HG02970 (cell line): ENCODE measurements around the gene HBP1.
"Not testable (repeated sequence)": the region's sequence is repeated elsewhere in the genome, so short reads cannot be mapped to it uniquely, and the experiment has no call there.

Experiments used
- ATAC-seq: cut with Tn5 transposase; IDR thresholded peaks from one replicate; pipeline ENCODE4 v1.9.1; 2021; ENCODE audit warnings: mild to moderate bottlenecking, moderate library complexity, moderate number of reproducible peaks; ENCODE audit not compliant: unreplicated experiment, low FRiP score

The HBP1 gene

GRCh38 chr7:107168233-107169119 lies at the start of gene HBP1:
TSS of gene HBP1 (plus strand) at chr7:107169003. CDS start at chr7:107179894, 10,891 bp downstream.
- ATAC-seq, result peak; percentile 93

DNA sequence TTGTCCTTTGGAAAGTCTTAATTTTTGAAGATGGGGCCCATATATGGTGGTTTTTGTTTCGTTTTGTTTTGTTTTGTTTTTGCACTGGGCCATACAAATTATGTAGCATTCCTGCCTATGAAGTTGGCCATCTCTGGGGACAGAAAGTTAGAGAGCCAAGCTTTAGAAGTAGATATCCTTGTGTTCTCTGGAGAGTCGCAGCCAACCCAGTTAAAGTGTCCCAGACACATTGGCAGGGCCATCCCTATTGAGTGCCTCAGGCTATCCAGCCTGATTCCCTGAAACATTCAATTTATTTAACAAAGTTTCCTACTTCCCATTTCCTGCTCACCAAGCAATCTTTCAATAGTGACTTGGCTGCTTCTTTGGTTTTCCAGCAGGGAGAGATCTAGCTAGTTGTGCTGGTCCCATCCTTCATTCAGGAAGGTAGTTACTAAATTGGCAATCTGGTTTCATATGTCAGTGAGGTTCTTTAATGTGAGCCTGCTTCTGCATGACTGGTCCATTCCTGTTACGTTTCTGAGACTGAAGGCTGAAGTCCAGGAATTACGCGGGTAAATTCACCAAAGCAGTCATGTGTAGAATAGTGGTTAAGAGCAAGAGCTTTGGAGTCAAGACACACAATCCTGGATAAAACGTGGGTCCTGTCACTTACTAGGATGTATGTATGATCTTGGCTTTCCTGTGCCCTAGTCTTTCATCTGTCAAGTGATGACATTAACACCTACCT lies 49.3 kb upstream of the HBP1 start:
- ATAC-seq, result no peak

GRCh38 chr7:107122486-107122911 lies 46.3 kb upstream of the HBP1 start:
- no peak for ATAC-seq

DNA sequence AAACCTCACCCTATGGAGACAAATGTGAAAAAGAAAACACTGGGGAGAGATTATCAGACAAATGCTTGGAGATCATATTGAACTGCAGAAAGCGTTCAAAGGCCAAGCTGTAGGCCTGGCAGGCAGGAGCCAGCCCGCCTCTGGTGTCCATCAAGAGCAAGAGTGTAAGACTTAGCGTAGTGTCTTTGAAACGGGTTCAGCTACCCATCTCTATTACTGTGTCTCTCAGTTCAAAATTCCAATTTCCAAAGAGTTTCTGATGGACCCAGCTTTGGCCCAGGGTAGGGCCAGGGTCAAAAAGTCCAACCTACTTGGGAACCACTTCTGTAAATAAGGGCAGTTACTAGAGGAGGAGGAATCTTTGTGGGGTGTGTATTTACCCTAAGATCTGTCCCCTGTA lies 45.4 kb upstream of the HBP1 start:
- ATAC-seq, result no peak

- ATAC-seq, result no peak
These were observed 43.3 kb upstream of the HBP1 start for GRCh38 chr7:107125475-107125874.

GRCh38 chr7:107128217-107128616 lies 40.6 kb upstream of the HBP1 start:
- no peak for ATAC-seq

DNA sequence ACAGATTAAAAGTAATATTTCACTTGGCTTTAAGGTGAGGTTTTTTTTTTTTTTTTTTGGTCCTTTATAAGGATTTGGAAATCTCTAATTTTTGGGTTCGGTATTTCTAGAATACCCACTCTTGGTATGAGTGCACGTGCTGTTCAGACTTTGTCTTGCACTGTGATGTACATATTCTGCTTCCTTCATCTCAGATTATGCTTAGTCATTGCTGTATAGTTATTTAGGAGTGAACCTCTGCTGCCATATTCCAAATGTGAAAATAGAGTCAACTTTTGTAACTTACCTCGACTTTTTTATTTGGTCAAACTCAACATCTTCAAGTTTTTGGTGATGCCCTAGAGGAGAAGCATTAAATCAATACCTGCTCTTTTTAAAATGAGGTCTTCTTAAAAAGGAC lies 40.1 kb upstream of the HBP1 start:
- ATAC-seq, result no peak

DNA sequence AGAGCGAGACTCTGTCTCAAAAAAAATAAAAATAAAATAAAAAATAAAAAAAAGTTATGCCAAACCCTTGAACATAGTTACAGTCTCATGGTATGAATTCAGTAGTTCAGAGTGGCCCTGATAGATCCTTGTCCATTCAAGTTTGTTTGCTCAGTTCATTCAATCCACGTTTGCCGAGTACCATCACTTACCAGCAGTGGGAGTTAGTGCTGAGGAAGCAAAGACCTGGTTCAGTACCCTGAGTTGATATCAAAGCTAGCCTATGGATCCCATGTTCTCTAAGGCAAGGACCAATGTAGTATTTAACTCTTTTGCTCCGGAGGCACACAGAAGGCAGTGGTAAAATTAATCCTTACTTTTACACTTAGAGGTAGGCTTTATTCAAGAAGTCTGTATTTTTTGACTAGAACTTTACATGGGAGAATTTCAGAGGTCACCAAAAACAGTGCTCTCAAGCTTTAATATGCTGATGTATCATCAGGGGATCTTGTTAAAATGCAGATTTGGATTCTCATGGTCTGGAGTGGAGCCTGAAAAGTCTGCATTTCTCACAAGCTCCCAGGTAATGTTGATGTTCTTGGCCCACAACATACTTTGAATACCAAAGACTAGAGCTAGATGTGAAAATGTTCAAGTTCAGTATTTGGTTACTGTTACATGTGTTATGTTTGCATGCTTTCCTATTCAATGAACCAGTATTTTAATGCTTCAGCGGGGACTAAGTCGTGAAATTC lies 38.1 kb upstream of the HBP1 start:
- ATAC-seq, result no peak

GRCh38 chr7:107133396-107133795 lies 35.4 kb upstream of the HBP1 start:
- ATAC-seq, result no peak

- ATAC-seq, result no peak
These were observed 29.9 kb upstream of the HBP1 start for GRCh38 chr7:107138696-107139420.

GRCh38 chr7:107143875-107144274 lies 24.9 kb upstream of the HBP1 start:
- not testable (repeated sequence) for ATAC-seq

GRCh38 chr7:107145067-107145838 lies 23.6 kb upstream of the HBP1 start:
- ATAC-seq, result no peak

DNA sequence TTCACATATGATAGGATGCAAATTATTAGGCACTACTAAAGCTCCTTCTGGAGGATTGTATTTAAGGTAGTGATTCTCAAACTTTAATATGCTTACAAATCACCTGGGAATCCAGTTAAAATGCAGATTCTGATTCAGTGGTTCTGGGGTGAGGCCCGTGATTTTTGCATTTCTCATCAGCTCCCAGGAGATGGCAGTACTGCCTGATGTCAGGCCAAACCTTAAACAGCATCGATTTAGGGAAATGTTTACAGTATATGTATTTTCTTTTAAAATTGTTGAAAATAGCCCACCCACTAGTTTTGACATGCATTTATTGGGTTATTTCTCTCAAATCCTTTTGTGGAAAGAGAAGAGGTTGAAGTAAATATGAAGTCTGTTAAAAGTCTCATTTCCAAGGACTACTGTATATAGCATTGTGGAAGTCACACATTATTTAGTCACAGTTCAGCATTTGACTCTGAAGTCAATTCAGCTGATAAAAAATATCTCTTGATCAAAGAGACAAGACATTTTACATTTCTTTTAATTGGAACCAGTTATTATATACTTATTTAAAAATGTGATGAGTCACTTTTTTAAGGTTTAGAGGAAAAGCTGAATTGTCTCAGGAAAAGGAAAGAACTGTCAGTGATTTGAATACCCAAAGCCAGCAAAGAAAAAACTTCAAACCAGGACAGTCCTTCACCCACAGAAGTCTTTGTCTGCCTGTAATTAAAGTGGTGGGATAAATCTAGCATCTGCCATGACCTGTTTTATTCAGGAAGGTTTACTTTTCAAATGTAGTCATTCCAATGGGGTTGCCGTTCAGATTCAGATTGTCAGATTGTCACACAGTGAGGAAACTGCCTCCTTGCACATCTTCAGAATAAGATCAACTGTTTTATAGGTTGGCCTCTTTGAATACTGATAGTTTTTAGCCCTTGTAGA lies 21.1 kb upstream of the HBP1 start:
- ATAC-seq, result no peak

DNA sequence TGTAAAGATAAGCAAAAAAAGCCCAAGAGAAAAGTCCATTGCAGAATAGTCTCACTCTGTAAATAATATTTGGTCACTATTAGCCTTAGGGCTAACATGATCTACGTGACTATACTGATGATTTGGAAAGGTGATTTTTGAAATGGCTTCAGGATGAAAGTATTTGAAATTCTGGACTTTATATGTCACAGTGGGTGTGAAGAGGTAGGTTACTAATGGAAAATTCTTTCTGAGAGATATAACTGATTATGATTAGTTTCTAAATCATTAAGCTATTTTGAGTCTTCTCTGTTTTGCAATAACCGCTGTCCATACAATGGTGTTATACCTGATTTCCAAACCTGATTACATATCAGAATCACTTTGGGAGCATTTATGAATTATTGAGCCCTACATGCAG lies 20.1 kb upstream of the HBP1 start:
- ATAC-seq, result no peak

DNA sequence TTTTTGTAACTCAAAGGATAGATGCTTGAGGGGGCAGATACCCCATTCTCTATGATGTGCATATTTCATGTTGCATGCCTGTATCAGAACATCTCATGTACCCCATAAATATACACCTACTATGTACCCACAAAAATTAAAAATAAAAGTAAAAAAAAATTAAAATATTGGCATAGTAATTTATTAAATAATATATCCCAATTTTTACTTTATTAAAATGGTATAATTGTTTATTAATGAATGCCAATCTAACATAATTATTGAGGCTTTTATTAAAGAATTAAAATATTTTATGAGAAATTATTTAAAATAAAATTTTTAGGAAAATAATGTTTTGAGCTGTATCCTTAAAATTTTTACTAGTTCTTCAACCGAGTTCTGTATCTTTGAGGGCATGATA lies 18.9 kb upstream of the HBP1 start:
- no peak for ATAC-seq

GRCh38 chr7:107150375-107151073 lies 18.3 kb upstream of the HBP1 start:
- ATAC-seq, result no peak

DNA sequence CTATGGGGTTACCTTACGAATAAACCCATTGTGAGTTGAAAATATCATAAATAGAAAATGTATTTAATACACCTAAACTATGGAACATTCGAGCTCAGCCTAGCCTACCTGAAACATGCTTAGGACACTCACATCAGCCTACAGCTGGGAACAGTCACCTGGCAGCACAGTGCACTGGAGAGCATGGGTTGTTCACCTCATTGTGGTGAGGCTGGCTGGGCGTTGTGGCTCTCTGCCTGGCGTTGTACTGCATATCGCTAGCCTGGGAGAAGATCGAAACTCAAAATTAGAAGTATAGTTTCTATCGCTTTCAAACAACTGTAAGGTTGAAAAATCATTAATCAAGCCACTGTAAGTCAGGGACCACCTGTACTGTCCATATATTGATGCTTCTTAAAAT lies 17.3 kb upstream of the HBP1 start:
- ATAC-seq, result no peak

GRCh38 chr7:107152011-107152410 lies 16.8 kb upstream of the HBP1 start:
- no peak for ATAC-seq
